Kidney (tissue), 14 donors: Measurements from ENCODE around the gene DIPK1C. TPM values are rescaled to one million over a fixed set of nuclear protein-coding genes. Genes with fewer than 3 reads are reported as not detected.

Experiments used
- DNase-seq, 5 donors: peaks; one replicate each; pipeline ENCODE4 v3.0.0-alpha.2; 2013 to 2020
- FAIRE-seq: peaks from 2 replicates; lab custom pipeline; 2012; peaks lifted over from hg19 to GRCh38; lab: Jason Lieb, UNC
- H3K27ac ChIP-seq, 2 donors: one replicate each; pipeline ENCODE4 v1.7.0; 2013; ENCODE audit warnings: low read depth in 2 of 2, low read length in 2 of 2, inconsistent platforms in 1 of 2
- H3K27me3 ChIP-seq: one replicate; pipeline ENCODE4 v1.7.1; 2013; ENCODE audit warnings: low read length, inconsistent platforms; ENCODE audit not compliant: control insufficient read depth, insufficient read depth
- H3K36me3 ChIP-seq, 3 donors: one replicate each; pipeline versions ENCODE4 v1.7.0 to v1.7.1; 2013; ENCODE audit warnings: low read length in 3 of 3, control low read depth in 1 of 3, inconsistent platforms in 1 of 3; ENCODE audit not compliant: insufficient read depth in 3 of 3, control insufficient read depth in 2 of 3
- H3K4me1 ChIP-seq, 3 donors: one replicate each; pipeline versions ENCODE4 v1.7.0 to v1.7.1; 2013; ENCODE audit warnings: low read length in 3 of 3, inconsistent platforms in 1 of 3, low read depth in 1 of 3; ENCODE audit not compliant: control insufficient read depth in 2 of 3, insufficient read depth in 2 of 3
- H3K4me3 ChIP-seq, 3 donors: one replicate each; pipeline versions ENCODE4 v1.7.0 to v1.8.1; 2013; ENCODE audit warnings: low read length in 3 of 3, control low read depth in 1 of 3, inconsistent platforms in 1 of 3
- H3K9ac ChIP-seq, 3 donors: one replicate each; pipeline versions ENCODE4 v1.7.0 to v1.7.1; 2013; ENCODE audit warnings: low read length in 3 of 3, control low read depth in 1 of 3, inconsistent platforms in 1 of 3
- H3K9me3 ChIP-seq, 3 donors: one replicate each; pipeline versions ENCODE4 v1.7.0 to v1.7.1; 2013; ENCODE audit warnings: low read length in 3 of 3, control low read depth in 1 of 3, inconsistent platforms in 1 of 3; ENCODE audit not compliant: control insufficient read depth in 2 of 3, insufficient read depth in 1 of 3
- CTCF ChIP-seq: IDR thresholded peaks from 3 replicates; pipeline ENCODE4 v1.5.1; 2012; ENCODE audit warnings: mild to moderate bottlenecking, moderate library complexity, borderline replicate concordance; ENCODE audit not compliant: insufficient read depth; ENCODE audit errors: extremely low read depth
- intact Hi-C: fragments of 100-400 bp; cut with DNase I; formaldehyde crosslinking; loops from one replicate; pipeline ENCODE4 v1.11.1; 2022
- polyA plus RNA-seq: library from polyadenylated mRNA; stranded (reverse); fragments of 350-450 nt; fragmentation: Illumina TruSeq; extraction: RNeasy Lipid Tissue Mini Kit (QIAGEN cat#74804); gene quantifications from one replicate; pipeline ENCODE4 v1.2.3, GENCODE V29; 2014; ENCODE audit warnings: low read depth, low replicate concordance; ENCODE audit not compliant: insufficient read depth
- total RNA-seq: library from RNA; stranded (reverse); fragmentation: NEBNext Ultra II Directional; extraction: Animal tissue kit (Norgen Biotek cat#: 25700); gene quantifications from one replicate; pipeline ENCODE4 v1.2.1, GENCODE V29; 2021
- donor health status: control.
- donor health status: control.
- donor health status: control.
- donor health status: control.
- donor health status: control.
- donor health status: DM: yes; HTN: yes; CAD: no.
- donor health status: Normal renal cell carcinoma (clear cell type).

DIPK1C gene
- total and polyA plus RNA-seq, 2 donors from 2014 or later: 0.09 TPM; not detected in 1

GRCh38 chr18:74497324-74497676 is 40.2 kb upstream of the DIPK1C start:
- Histone ChIP-seq H3K27ac (peak overlapping the region; percentile 82 to 95), H3K9ac (peak overlapping the region in 1 of 3 donors; percentile 65), H3K9me3 (no peaks in the 10 kb centered on the region), H3K4me1 (peaks cover 4 to 25% (median 25%) of the 10 kb centered on the region in 3 donors), H3K27me3 (no peaks in the 10 kb centered on the region), H3K4me3 (peak overlapping the region; percentile 44 to 74 (median 69)), H3K36me3 (peaks cover 2 to 9% (median 3%) of the 10 kb centered on the region in 3 donors)
- intact Hi-C loops: no loop called here
- FAIRE-seq (no peak), DNase-seq (peak in 1 of 5 donors; percentile 55)
- no peak for TF ChIP-seq CTCF

GRCh38 chr18:74496508-74497323 is 39.6 kb upstream of the DIPK1C start:
- DNase-seq (peak; percentile 42 to 92 (median 70)), FAIRE-seq (no peak)
- H3K27me3 ChIP-seq: no peaks in the 10 kb centered on the region
- H3K4me3 ChIP-seq: peak overlapping the region; percentile 69 to 74 (median 74)
- H3K9ac ChIP-seq: peak overlapping the region; percentile 12 to 70 (median 65)
- H3K4me1 ChIP-seq: peaks cover 4 to 25% (median 22%) of the 10 kb centered on the region in 3 donors
- intact Hi-C loops: no loop called here
- peaks cover 0 to 6% (median 2%) of the 10 kb centered on the region in 3 donors for H3K36me3 ChIP-seq
- peak overlapping the region; percentile 95 to 97 for H3K27ac ChIP-seq
- TF ChIP-seq CTCF: no peak
- H3K9me3 ChIP-seq: no peaks in the 10 kb centered on the region

GRCh38 chr18:74495581-74496507 is 38.7 kb upstream of the DIPK1C start, which contains the start of gene CNDP2:
Gene CNDP2 (plus strand): TSS chr18:74496363. CDS start chr18:74499974, 3,611 bp downstream.
- FAIRE-seq: peak; percentile 98
- no peak for TF ChIP-seq CTCF
- intact Hi-C loops: no loop called here

More at GRCh38 chr18:74495581-74496507, 38.7 kb upstream of the DIPK1C start, which contains the start of gene CNDP2:
- Histone ChIP-seq H3K27ac (peak within 1 kb of the TSS; percentile 95 to 97), H3K9me3 (no peaks in the 10 kb centered on the region), H3K27me3 (no peaks in the 10 kb centered on the region), H3K4me3 (peak within 1 kb of the TSS; percentile 77 to 96 (median 83)), H3K36me3 (no peaks in the 10 kb centered on the region), H3K9ac (peak within 1 kb of the TSS; percentile 70 to 85 (median 77)), H3K4me1 (peaks cover 4 to 23% (median 22%) of the 10 kb centered on the region in 3 donors)
- DNase-seq: peak; percentile 100
